IPS-18a (cell line): Measurements from ENCODE around the gene FAM50A.
A peak's percentile ranks its signal among the peaks of the same experiment; 100 is the strongest.

Source experiments
- H3K27ac ChIP-seq: one replicate; pipeline ENCODE4 v1.5.1; 2013; ENCODE audit warnings: low read length
- H3K27me3 ChIP-seq: one replicate; pipeline ENCODE4 v1.6.1; 2013; ENCODE audit warnings: mild to moderate bottlenecking, low read length; ENCODE audit not compliant: control insufficient read depth, insufficient read depth
- H3K36me3 ChIP-seq: one replicate; pipeline ENCODE4 v1.6.1; 2013; ENCODE audit warnings: low read depth, low read length; ENCODE audit not compliant: control insufficient read depth
- H3K4me1 ChIP-seq: one replicate; pipeline ENCODE4 v1.6.1; 2013; ENCODE audit warnings: low read depth, low read length; ENCODE audit not compliant: control insufficient read depth
- H3K4me3 ChIP-seq: one replicate; pipeline ENCODE4 v1.5.1; 2013; ENCODE audit warnings: low read length
- H3K9ac ChIP-seq: one replicate; pipeline ENCODE4 v1.6.1; 2013; ENCODE audit warnings: mild to moderate bottlenecking, low read length, moderate library complexity
- H3K9me3 ChIP-seq: one replicate; pipeline ENCODE4 v1.6.1; 2013; ENCODE audit warnings: low read depth, low read length; ENCODE audit not compliant: control insufficient read depth

The FAM50A gene

DNA sequence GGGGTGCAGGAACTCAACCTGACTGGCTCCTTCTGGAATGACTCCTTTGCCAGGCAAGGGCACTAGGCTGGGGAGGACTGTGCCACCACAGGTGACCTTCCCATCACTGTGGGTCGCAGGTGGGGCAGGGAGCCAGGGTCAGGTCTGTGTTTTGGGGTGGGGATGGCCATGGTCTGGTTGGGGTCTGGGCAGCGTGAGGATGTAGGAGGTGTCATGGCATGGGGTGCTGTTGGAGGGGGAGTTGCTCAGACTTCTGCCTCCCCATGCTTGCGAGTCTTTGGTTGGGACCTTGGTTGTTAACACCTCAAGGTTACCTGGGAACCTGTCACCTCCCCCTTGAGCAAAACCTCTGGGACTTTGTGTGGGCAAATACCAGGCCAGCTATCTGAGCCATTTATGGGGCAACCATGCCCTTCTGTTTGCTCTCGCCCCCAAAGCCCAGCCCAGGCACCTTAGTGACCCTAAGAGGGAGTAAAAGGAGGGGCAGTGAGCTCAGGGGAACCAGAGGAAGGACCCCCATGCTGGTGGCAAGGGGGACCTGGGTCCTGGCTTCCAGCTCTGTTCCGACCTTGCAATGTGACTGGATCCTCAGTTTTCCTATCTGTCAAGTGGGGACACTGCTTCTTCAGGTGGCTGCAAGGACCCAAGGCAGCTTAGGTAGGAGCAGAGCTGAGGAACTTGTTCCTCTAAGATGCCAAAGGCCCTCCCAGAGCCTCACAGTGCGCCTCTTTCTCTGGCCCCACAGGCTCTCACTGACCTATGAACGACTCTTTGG, 9.4 kb upstream of the FAM50A start:
- H3K4me3 ChIP-seq = no peak overlapping the region
- no peak overlapping the region for H3K9ac ChIP-seq
- no peaks in the 10 kb centered on the region for H3K27me3 ChIP-seq
- no peaks in the 10 kb centered on the region for H3K36me3 ChIP-seq
- H3K27ac ChIP-seq = no peak overlapping the region
- no peaks in the 10 kb centered on the region for H3K9me3 ChIP-seq
- H3K4me1 ChIP-seq = no peaks in the 10 kb centered on the region

GRCh38 chrX:154435171-154435733, 8.7 kb upstream of the FAM50A start:
- H3K27me3 ChIP-seq = no peaks in the 10 kb centered on the region
- no peak overlapping the region for H3K27ac ChIP-seq
- no peaks in the 10 kb centered on the region for H3K9me3 ChIP-seq
- H3K9ac ChIP-seq = no peak overlapping the region
- H3K4me1 ChIP-seq = no peaks in the 10 kb centered on the region
- peaks cover 1% of the 10 kb centered on the region for H3K36me3 ChIP-seq
- H3K4me3 ChIP-seq = no peak overlapping the region

- Histone ChIP-seq H3K9me3 (no peaks in the 10 kb centered on the region), H3K4me1 (no peaks in the 10 kb centered on the region), H3K9ac (peak overlapping the region; percentile 45), H3K27me3 (no peaks in the 10 kb centered on the region), H3K27ac (no peak overlapping the region), H3K4me3 (peak overlapping the region; percentile 56), H3K36me3 (peaks cover 4% of the 10 kb centered on the region)
Measured at GRCh38 chrX:154436374-154436982, 7.5 kb upstream of the FAM50A start.

DNA sequence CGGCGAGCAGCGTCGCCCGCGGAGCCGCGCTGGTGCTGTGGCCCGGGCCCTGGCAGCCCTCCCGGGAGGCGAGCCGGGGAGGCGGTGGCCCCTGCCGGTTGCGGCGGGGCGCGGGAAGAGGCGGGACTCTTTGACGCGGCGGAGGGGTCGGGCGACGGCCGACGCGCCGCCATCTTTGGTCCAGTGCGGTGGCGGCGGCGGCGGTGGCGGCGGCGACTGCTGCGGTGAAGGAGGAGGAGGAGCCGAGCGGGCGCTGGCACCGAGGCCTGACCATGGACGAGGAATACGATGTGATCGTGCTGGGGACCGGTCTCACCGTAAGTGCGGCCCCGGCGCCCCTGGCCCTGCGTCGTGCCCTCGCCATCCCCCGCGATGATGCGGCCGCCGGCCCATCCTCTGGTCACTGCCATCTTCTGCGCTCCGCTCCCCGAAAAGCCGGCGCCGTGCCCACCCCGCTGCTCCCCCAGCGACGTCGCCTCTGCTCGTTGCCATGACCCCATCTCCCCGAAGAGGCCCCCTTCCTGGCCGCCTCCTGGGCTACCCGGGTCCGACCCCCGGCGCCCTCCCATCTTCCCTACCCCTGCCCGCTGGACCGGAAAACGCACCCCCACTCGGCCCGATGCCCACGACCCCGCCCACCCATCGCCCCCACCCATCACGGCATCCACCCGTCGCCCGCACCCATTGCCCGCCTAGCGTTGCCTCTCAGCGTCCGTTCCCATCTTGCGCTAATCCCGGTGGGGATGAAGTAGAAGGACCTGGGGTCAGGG, 6.8 kb upstream of the FAM50A start, which contains the start of gene GDI1:
Gene GDI1, plus strand, starts transcription at position 172 of the 770 bp plus-strand sequence. Its CDS starts 101 bp downstream, at position 273.
- H3K9me3 ChIP-seq = no peaks in the 10 kb centered on the region
- no peak within 1 kb of the TSS for H3K27ac ChIP-seq
- H3K36me3 ChIP-seq = peaks cover 7% of the 10 kb centered on the region
- H3K4me3 ChIP-seq = peak within 1 kb of the TSS; percentile 60
- no peaks in the 10 kb centered on the region for H3K27me3 ChIP-seq
- peak within 1 kb of the TSS; percentile 45 for H3K9ac ChIP-seq
- H3K4me1 ChIP-seq = no peaks in the 10 kb centered on the region

DNA sequence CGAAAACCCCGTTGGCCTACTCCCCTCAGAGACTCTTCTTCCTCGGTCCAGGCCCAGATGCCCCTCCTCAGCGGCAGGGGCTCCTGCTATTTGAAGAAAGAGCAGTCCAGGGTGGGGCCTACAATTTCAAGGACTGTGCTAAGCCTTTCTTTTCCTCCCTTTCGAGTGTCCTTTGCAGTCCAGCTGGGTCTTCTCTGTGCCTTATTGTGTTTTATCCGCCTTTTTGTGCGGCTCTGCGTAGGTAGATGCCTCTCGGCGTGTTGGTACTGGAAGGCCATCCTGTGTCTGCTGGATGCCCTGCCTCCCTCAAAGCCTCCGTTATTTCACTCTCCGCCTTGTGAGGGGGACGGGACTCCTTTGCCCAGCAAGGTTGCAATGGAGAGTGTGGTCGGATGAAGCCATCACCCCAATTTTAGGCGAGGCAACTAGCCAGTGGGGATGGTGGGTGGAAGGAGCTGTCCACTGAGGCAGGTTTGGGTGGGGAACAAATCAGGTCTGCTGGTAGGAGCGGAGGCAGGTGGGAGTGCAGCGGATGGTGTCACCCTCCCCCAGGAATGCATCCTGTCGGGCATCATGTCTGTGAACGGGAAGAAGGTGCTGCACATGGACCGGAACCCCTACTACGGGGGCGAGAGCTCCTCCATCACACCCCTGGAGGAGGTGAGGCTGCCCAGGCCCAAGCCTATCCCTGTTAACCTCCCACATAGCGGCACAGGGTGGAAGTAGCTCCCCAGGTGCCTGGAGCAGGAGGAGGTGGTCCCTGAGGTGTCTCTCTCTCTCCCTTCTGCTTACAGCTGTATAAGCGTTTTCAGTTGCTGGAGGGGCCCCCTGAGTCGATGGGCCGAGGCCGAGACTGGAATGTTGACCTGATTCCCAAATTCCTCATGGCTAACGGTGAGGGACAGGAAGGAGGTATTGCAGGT, 5.7 kb upstream of the FAM50A start:
- no peak overlapping the region for H3K9ac ChIP-seq
- H3K36me3 ChIP-seq = peaks cover 11% of the 10 kb centered on the region
- no peaks in the 10 kb centered on the region for H3K9me3 ChIP-seq
- H3K4me1 ChIP-seq = no peaks in the 10 kb centered on the region
- peak overlapping the region; percentile 60 for H3K4me3 ChIP-seq
- H3K27me3 ChIP-seq = no peaks in the 10 kb centered on the region
- H3K27ac ChIP-seq = no peak overlapping the region

DNA sequence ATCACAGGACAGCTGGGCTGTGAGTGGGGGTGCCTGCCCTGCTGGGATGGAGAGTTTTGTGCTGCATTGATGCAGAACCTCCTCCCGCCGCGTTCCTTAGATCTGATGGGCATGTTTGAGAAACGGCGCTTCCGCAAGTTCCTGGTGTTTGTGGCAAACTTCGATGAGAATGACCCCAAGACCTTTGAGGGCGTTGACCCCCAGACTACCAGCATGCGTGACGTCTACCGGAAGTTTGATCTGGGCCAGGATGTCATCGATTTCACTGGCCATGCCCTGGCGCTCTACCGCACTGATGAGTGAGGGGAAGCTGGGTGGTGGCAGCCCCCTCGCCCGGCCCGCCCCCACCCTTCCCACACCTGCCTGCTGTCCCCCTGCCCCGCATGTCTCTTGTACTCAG, 4.1 kb upstream of the FAM50A start:
- Histone ChIP-seq H3K4me3 (no peak overlapping the region), H3K9ac (no peak overlapping the region), H3K36me3 (peaks cover 11% of the 10 kb centered on the region), H3K27ac (no peak overlapping the region), H3K4me1 (no peaks in the 10 kb centered on the region), H3K27me3 (no peaks in the 10 kb centered on the region), H3K9me3 (no peaks in the 10 kb centered on the region)

DNA sequence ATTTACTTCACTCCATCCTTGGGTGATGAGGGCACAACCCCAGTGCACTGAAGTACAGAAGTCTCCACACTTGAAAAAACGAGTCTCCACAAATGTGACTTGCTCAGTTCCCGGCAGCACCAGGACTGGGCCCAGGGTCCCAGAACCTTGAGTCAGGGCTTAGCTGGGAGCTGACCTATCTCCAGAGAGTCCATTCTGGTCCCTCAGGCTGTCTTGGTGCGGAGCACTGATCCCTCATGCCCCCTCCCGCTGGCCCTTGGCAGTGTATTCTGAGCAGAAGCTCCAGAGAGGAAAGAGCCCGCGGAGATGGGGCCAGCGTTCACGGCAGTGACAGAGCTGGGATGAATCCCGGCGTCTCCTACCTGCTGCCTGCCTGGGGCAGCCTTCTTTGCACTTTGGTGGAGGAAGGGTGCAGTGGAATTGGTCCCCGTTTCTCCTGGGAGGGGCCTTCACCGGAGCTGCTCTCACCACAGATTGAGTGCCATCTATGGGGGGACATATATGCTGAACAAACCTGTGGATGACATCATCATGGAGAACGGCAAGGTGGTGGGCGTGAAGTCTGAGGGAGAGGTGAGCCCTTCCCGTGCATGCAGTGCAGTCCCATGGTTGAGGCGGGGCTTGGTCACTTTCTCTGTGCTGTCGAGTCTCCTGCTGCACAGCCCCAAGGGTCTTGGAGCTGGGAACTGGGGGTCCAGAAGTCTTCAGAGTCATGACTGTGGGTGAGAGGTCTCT, 3.2 kb upstream of the FAM50A start:
- Histone ChIP-seq H3K4me1 (no peaks in the 10 kb centered on the region), H3K9me3 (no peaks in the 10 kb centered on the region), H3K36me3 (peaks cover 11% of the 10 kb centered on the region), H3K9ac (no peak overlapping the region), H3K27ac (no peak overlapping the region), H3K4me3 (no peak overlapping the region), H3K27me3 (no peaks in the 10 kb centered on the region)

- H3K36me3 ChIP-seq = peaks cover 11% of the 10 kb centered on the region
- no peaks in the 10 kb centered on the region for H3K9me3 ChIP-seq
- no peaks in the 10 kb centered on the region for H3K4me1 ChIP-seq
- H3K27ac ChIP-seq = no peak overlapping the region
- no peak overlapping the region for H3K4me3 ChIP-seq
- no peaks in the 10 kb centered on the region for H3K27me3 ChIP-seq
- H3K9ac ChIP-seq = no peak overlapping the region
Measured at GRCh38 chrX:154441564-154441963, 2.4 kb upstream of the FAM50A start.

GRCh38 chrX:154441984-154442707, 1.8 kb upstream of the FAM50A start:
- peaks cover 11% of the 10 kb centered on the region for H3K36me3 ChIP-seq
- H3K4me3 ChIP-seq = no peak overlapping the region
- H3K27ac ChIP-seq = no peak overlapping the region
- no peaks in the 10 kb centered on the region for H3K4me1 ChIP-seq
- H3K9ac ChIP-seq = no peak overlapping the region
- H3K27me3 ChIP-seq = no peaks in the 10 kb centered on the region
- no peaks in the 10 kb centered on the region for H3K9me3 ChIP-seq

DNA sequence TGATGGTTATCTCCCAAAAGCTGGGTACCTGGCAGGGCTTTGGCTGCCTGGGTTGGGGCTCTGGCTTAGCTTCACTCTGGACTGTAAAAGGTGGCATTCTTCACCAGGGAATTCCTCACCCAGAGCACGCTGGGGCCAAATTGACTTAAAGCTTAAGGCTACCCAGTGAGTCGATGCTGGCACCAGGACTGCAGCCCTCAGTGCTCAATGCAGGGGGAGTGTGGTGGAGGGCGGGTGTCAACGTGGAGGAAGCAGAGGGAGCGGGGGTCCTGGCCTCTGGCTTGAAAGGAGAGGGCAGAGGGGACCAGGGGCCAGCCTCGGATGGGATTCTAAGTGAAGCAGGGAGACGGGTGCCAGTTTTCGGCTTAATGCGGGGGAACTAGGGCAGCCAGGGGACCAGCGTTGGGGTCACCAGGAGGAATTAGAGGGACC, 446 bp upstream of the FAM50A start:
- Histone ChIP-seq H3K4me1 (no peaks in the 10 kb centered on the region), H3K36me3 (peaks cover 11% of the 10 kb centered on the region), H3K27me3 (no peaks in the 10 kb centered on the region), H3K9ac (no peak overlapping the region), H3K27ac (no peak overlapping the region), H3K4me3 (peak overlapping the region; percentile 21), H3K9me3 (no peaks in the 10 kb centered on the region)
